GM12878 (cell line): ENCODE data around the gene CCDC8. TPM values are rescaled to one million over a fixed set of nuclear protein-coding genes. Genes with fewer than 3 reads are reported as not detected.

Experiments
- CEBPZ ChIP-seq: fragments of 150-350 bp; IDR thresholded peaks from 2 replicates; pipeline ENCODE4 v1.6.1; 2016; ENCODE audit warnings: low read depth, low read length
- CREB1 ChIP-seq: IDR thresholded peaks from 2 replicates; pipeline ENCODE4 v1.6.1; 2012; ENCODE audit warnings: low read depth, mild to moderate bottlenecking, inconsistent platforms
- ETV6 ChIP-seq, 2 experiments: fragments of 450-650 bp in 1 of 2; IDR thresholded peaks in 1 of 2; conservative IDR thresholded peaks in 1 of 2; 2 replicates each; pipeline ENCODE4 v1.6.1; 2014; ENCODE audit warnings: antibody characterized with exemption in 1 of 2, borderline replicate concordance in 1 of 2, low read depth in 1 of 2, mild to moderate bottlenecking in 1 of 2, moderate library complexity in 1 of 2
- HSF1 ChIP-seq: fragments of 150-350 bp; IDR thresholded peaks from 2 replicates; pipeline ENCODE4 v1.6.1; 2014; ENCODE audit warnings: mild to moderate bottlenecking, low read depth, low read length
- PKNOX1 ChIP-seq: fragments of 450-650 bp; IDR thresholded peaks from 2 replicates; pipeline ENCODE4 v1.6.1; 2016; ENCODE audit warnings: mild to moderate bottlenecking
- SMAD5 ChIP-seq: IDR thresholded peaks from 2 replicates; pipeline ENCODE4 v1.6.1; 2016; ENCODE audit warnings: antibody characterized with exemption, low read depth
- SREBF1 ChIP-seq: IDR thresholded peaks from 2 replicates; pipeline ENCODE4 v1.6.1; 2012; ENCODE audit warnings: mild to moderate bottlenecking, low read length
- TAF1 ChIP-seq: IDR thresholded peaks from 2 replicates; pipeline ENCODE4 v1.6.1; 2011; ENCODE audit warnings: mild to moderate bottlenecking, low read depth, low read length, borderline replicate concordance
- TARDBP ChIP-seq: IDR thresholded peaks from 2 replicates; pipeline ENCODE4 v1.6.1; 2016; ENCODE audit warnings: borderline replicate concordance
- polyA plus RNA-seq, 11 experiments: library from polyadenylated mRNA; depleted of rRNA in 4 of 11; unstranded in 6 of 11; stranded (reverse) in 5 of 11; fragments of >200 nt; fragmentation: Nextera tagmentation in 4 of 11; fragmentation: Illumina TruSeq in 1 of 11; extraction: Ambion mirVana in 4 of 11; extraction: Trizol in 1 of 11; gene quantifications; 1 replicate in 1 of 11; 2 replicates in 10 of 11; pipeline versions ENCODE4 v1.2.1 to v1.2.3, GENCODE V29; 2011 to 2016; ENCODE audit warnings: inconsistent platforms in 2 of 11, missing spikeins in 2 of 11, low read depth in 1 of 11
- total RNA-seq, 4 experiments: library from RNA; depleted of rRNA in 3 of 4; stranded (reverse); fragments of >200 nt in 3 of 4; fragmentation: Illumina TruSeq in 1 of 4; extraction: Trizol in 1 of 4; gene quantifications; 2 replicates each; pipeline versions ENCODE4 v1.2.1 to v1.2.3, GENCODE V29; 2013 to 2021

The CCDC8 gene
- total and polyA plus RNA-seq, 10 of the 15 experiments (the other 5 are each of a cell fraction or from before 2014, with no cell fraction given): under 0.01 to 0.15 (median 0.05) TPM; not detected in 5

GRCh38 chr19:46383171-46383815, 30.1 kb downstream of the CCDC8 start (continued):
- TF ChIP-seq SREBF1 (no peak), CREB1 (no peak), SMAD5 (no peak), ETV6 (conservative IDR thresholded peaks at IDR 0.05 in 1 of 2, IDR thresholded peaks at IDR 0.05 in 1 of 2; ENCODE audit: borderline replicate concordance in 1 of 2, low read depth in 1 of 2) (no peak), TAF1 (no peak), CEBPZ (no peak), TARDBP (no peak), PKNOX1 (no peak), HSF1 (no peak)
- TF ChIP-seq, all 136 proteins: peak for 0
